Activated naive CD8-positive, alpha-beta T cell treated with anti-CD3 and anti-CD28 coated beads, Interleukin-2, amount 50 U/mL, for 16 hours (primary cell): ENCODE data around the gene CCDC63.
"Not testable (repeated sequence)": the region's sequence is repeated elsewhere in the genome, so short reads cannot be mapped to it uniquely, and the experiment has no call there.

Source experiments
- DNase-seq: peaks from one replicate; pipeline ENCODE4 v3.0.0-alpha.2; 2020; ENCODE audit warnings: low read depth, low spot score

Gene CCDC63

GRCh38 chr12:110923192-110923591, 76.4 kb downstream of the CCDC63 start:
- DNase-seq, result no peak

- DNase-seq, result no peak
These were observed 77.0 kb downstream of the CCDC63 start for GRCh38 chr12:110923692-110924334.

GRCh38 chr12:110927546-110927945, 80.8 kb downstream of the CCDC63 start:
- no peak for DNase-seq

- DNase-seq, result no peak
These were observed 81.9 kb downstream of the CCDC63 start for GRCh38 chr12:110928700-110929099.

DNA sequence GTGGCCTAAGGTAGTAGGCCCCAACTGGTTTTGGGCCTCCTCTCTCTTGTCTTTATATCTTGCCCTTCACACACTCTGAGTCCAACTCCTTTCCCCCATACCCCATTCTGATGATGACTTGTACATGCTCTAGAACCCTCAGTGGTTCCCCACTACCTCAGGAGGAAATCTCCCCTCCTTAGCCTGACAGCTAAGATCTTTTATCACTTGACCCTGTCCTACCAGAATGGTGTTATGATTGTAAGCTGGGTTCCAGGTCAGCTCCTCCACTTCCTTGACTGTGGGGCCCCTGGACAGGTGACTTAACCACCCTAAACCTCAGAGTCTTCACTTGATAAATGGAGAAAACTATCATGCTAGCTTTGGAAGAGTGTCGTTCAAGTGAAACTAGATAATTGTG, 83.0 kb downstream of the CCDC63 start:
- DNase-seq, result no peak

DNA sequence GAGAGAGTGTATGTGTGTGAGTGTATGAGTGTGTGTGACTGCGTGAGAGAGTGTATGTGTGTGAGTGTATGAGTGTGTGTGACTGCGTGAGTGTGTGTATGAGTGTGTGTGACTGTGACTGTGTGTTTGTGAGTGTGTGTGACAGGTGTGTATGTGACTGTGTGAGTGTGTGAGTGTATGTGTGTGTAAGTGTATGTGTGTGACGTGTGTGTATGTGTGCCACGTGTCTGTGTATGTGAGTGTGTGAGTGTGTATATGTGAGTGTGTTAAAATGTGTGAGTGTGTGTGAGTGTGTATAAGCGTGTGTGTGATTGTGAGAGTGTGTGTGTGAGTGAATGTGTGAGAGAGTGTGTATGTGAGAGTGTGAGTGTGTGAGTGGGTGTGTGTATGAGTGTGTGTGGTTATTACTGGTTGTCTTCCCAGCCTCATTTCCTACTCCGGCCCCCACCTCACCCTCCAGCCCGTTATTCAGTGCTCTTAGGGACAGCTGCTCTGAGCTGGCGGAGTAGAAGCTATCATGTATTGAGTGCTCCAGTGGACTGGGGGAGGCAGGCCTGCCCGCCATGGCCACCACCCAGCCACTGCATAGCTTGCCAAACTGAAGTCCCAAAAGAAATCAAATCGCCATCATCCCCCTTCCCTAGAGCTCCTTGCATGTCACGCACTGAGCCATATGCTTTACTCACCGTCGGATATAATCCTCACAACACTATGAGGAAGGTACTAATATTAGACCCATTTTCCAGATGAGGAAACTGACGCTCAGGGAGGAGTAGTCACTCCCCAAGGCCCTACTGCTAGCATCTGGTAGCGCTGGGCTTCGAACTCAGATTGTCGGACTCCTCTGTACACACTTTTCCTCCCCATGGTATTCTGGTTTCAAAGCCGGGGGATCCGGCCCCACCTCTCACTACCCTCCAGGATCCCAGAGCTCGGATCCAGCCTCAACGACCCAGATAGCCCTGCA, 83.8 kb downstream of the CCDC63 start:
- DNase-seq, result no peak

GRCh38 chr12:110931315-110931728, 84.5 kb downstream of the CCDC63 start:
- no peak for DNase-seq

- no peak for DNase-seq
These were observed 85.3 kb downstream of the CCDC63 start for GRCh38 chr12:110932046-110932445.

DNA sequence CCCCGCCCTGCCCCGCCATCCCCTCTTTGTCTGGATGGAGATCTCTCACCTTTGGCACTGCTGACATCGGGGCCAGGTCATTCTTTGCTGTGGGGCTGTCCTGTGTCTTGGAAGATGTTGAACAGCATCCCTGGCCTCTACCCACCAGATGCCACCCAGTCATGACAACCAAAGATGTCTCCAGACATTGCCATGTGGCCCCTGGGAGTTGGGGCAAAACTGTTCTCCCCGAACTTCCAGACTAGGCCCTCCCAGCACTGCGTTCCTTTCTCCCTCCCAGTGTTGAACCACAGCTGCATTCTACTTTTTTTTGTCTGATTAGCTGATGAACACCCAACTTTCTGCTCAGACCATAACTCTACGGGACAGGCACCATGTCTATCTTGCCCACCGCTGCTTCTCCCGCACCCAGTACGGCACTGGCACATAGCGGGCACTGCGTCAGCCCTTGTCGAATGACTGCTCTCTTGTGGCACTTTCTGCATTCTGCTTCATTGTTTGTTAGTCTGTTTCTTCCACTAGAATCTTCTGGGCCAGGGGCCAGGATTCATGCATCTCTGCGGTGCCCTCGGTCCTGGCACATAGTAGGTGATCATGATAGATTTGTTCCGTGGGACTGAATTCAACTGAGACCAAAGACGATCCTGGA, 86.7 kb downstream of the CCDC63 start:
- DNase-seq, result no peak

DNA sequence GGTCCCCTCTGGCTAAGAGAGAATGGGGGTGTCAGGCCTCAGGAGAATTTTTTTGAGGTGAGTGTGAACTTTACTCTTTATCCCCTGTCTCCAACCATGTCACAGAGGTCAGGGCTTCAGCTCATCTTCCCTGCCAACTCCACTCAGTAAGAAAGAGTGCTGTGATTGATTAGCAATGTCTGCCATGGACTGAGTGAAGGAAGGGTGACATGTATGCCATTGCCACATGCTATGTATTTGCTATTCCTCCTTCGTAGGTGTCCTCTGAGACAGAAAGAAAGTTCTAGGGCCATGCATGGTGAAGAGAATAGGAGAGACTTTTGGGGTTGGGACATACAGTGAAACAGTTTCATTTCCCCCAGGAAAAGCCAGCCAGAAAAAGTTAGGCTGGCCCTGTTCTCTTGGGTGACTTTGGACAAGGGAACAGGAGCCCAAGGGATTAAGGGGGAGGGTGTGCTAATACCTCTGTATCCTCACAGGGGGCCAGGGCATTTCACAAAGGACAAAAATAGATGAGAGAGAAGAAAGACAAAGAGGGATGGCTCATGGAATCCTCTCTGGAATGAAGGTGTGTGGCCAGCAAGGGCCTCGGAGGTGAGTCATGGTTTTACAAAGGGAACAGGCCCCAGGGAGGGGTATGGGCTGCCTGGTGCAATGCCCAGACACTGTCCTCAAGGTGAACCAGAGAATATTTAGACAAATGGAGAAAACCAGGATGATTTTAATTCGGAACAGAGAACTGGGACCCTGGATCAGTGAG, 87.5 kb downstream of the CCDC63 start:
- no peak for DNase-seq

GRCh38 chr12:110935588-110935987, 88.8 kb downstream of the CCDC63 start:
- no peak for DNase-seq

DNA sequence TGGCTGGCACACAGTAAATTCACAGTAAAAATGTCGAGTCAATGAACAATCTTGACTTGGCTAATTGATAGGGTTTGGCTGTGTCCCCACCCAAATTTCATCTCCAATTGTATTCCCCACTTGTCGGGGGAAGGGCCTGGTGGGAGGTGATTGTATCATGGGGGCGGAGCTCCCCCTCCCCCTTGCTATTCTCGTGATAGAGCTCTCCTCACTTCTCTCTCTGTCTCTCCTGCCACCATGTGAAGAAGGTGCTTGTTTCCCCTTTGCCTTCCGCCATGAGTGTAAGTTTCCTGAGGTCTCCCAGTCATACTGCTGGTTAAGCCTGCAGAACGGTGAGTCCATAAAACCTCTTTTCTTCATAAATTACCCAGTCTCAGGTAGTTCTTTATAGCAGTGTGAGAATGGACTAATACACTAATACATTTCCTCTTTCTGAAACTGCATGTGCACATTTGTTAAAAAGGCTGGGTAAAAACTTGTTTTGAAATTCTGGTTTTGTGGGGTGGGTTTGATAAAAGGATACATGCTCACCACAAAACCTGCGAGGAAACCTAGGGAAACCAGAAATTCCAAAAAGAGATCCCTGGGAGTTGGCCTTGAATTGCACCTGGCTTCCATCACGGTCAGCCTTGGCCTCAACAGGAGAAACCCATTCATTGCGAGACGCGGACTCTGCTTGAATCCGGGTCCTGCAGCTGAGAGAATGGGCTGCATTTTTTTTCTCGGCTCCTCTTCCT, 89.7 kb downstream of the CCDC63 start:
- DNase-seq, result no peak

GRCh38 chr12:110937104-110937641, 90.4 kb downstream of the CCDC63 start:
- DNase-seq, result peak; percentile 17

- no peak for DNase-seq
These were observed 93.5 kb downstream of the CCDC63 start for GRCh38 chr12:110940296-110940695.

GRCh38 chr12:110940933-110941332, 94.1 kb downstream of the CCDC63 start:
- no peak for DNase-seq

DNA sequence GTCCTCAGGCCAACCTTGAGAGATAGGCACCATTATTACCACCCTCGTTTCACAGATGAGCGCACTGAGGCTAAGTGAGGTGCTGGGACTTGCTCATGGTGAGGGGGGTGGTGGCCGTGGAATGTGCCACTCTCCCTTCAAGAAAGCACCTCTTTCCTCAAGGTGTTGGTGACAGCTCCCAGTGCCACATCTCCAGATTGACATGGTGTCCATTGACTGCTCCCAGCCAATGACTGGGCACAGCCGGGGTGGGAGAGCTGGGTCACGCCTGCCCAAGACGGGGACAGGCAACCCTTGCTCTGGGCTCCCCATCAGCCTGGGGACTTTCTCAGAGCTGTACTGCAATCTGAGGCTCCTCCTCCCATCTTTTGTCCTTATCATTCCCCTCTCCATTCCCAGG, 94.6 kb downstream of the CCDC63 start:
- no peak for DNase-seq

DNA sequence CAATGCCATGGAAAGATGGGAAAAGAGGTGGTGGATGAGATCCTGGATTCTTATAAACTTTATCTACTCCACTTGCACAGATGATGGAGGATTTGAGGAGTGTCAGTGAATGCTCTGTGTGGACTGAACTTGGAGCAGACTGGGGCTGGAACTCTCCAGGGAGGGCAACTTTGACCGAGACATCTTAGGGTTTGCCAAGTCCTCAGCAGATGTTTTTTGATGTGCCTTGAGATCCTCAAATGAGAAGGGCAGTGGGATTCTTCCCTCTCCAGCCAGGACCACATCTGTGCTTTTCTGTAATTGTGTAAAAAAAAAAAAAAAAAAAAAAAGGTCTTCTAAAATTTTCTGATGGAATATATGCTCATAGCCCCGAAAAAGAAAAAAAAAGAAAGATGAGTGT, 96.6 kb downstream of the CCDC63 start:
- no peak for DNase-seq

DNA sequence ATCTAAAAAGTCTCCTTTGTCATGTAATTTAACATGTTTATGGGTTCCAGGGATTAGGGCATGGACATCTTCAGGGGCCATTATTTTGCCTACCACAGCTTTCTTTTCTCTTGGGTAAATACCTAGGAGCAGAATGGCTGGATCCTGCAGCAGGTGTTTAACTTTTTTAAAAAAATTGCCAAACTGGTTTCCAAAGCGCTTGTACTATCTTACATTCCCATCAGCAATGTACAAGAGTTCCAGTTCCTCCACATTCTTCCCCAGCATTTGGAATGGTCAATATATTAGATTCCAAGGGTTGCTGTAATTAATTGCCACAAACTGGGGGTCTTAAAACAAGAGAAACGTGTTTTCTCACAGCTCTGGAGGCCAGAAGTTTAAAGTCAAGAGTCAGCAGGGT, 101.3 kb downstream of the CCDC63 start:
- no peak for DNase-seq

- DNase-seq, result not testable (repeated sequence)
These were observed 103.7 kb downstream of the CCDC63 start for GRCh38 chr12:110950466-110950865.

GRCh38 chr12:110950867-110951266, 104.1 kb downstream of the CCDC63 start:
- DNase-seq, result not testable (repeated sequence)
